HG02678 (cell line): ENCODE data around the gene FAU.

Experiments
- ATAC-seq: cut with Tn5 transposase; IDR thresholded peaks from one replicate; pipeline ENCODE4 v1.9.1; 2021; ENCODE audit warnings: mild to moderate bottlenecking, moderate library complexity; ENCODE audit not compliant: unreplicated experiment

Gene FAU

GRCh38 chr11:65083834-65084597 lies 37.9 kb downstream of the FAU start, which contains the start of the genes CDCA5 and ZFPL1:
CDCA5 (minus strand) TSS chr11:65084040; CDS start chr11:65083978, 62 bp downstream.
ZFPL1 (plus strand) TSS chr11:65084222; CDS start chr11:65084699, 477 bp downstream.
- peak; percentile 88 for ATAC-seq

- ATAC-seq: peak; percentile 15
Measured at GRCh38 chr11:65083134-65083833, 38.6 kb downstream of the FAU start.

- ATAC-seq: no peak
Measured at GRCh38 chr11:65078786-65079342, 43.1 kb downstream of the FAU start.

- ATAC-seq: no peak
Measured at GRCh38 chr11:65078151-65078550, 43.8 kb downstream of the FAU start.

GRCh38 chr11:65077451-65077850 lies 44.5 kb downstream of the FAU start:
- ATAC-seq: no peak

- ATAC-seq: no peak
Measured at GRCh38 chr11:65072631-65072966, 49.3 kb downstream of the FAU start.

- ATAC-seq: no peak
Measured at GRCh38 chr11:65071907-65072630, 49.9 kb downstream of the FAU start.
